HG03460 (cell line): ENCODE measurements around the gene ESR1.
A peak's percentile ranks its signal among the peaks of the same experiment; 100 is the strongest.

Source experiments
- ATAC-seq: cut with Tn5 transposase; IDR thresholded peaks from one replicate; pipeline ENCODE4 v1.9.1; 2021; ENCODE audit not compliant: unreplicated experiment

Gene ESR1

DNA sequence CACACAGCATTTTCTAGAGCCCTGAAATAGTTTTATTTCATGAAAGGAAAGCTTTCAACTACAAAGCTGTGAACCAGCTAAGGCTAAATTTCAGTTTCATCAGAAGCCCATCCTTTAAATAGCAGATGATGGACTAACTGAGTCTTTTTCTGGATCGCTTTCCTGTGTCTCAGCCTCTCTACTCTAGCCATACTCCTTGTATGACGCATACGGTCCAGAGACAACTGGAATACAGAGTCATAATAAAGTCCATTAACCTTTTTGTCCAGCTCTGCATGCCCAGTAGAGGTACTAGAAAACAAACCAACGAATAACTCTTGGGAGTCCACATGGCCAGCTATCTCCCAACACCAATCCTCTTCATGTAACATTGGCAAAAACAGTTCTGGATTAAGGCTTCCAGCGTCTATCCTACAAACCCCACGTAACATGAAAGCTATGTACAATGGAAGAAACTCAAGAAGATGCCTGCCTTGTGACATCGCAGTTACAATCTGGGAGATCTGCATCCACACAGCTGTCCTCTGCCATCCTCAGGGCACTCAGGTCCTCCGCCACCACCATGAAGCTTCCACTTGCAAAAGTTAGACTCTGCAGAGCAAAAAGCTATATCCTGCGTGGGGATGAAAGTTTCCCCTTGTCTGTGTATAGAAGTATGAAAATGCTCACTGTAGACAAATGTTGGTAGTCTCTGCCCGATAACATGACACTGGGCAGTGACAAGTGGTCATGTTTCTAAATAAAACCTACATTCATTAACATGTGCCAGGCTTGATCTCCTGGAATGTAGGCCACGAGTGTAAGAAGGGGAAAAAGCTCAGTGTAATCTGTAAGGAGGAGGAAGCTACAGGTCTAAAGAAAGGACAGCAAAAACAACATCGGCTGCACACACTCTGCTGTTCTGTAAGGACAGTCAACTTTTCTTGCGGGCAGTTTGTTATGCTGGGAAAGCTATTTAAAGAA is 360.4 kb downstream of the ESR1 start:
- ATAC-seq = no peak

DNA sequence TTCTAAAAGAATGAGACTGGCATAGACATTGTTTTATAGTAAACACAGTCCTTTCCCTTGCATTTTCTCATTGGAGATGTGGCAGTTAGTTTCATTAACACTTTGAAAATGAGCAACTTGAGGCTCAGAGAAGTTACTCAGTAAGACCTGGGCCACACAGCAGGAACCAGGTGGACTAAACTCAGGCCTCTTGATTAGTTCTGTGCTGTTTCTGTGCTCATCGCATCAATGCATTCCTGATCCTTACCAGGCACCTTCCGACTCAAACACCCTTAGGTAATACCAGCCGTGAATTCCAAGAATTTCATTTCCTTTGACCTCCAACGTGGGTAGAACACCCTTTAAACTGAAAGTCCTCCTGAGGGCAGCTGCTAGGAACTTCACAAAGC is 362.8 kb downstream of the ESR1 start:
- no peak for ATAC-seq

DNA sequence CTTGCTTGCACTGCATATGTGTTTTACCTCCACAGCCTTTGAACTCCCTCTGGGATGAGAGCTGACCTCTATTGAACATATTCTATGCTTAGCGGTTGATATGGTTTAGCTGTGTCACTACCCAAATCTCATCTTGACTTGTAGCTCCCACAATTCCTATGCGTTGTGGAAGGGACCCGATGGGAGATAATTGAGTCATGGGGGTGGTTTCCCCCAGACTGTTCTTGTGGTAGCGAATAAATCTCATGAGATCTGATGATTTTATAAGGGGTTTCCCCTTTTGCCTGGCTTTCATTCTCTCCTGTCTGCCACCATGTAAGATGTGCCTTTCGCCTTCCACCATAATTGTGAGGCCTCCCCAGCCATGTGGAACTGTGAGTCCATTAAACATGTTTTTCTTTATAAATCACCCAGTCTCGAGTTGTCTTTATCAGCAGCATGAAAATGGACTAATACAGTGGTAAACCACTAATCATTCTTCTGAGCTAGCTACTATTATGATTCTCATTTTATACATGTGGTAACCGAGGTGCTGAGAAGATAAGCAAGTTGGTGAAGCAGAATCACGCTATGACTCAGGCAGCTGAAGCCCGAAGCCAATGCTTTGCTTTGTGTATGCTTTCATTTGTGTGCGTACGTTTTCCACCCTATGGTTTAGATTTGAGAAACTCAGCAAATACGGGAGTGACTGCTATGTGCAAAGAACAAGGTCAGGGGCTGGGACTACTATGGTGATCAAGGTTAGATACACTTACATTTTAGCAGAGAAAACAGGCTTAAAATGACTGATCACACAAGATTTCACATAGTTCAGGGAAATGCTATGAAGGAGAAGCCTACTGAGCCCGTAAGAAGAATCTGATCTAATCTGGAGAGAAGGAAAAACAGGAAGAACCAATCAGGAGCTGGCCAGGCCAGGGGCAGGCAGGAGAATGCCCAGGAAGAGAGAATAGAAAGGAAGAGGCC is 363.5 kb downstream of the ESR1 start:
- peak; percentile 89 for ATAC-seq

DNA sequence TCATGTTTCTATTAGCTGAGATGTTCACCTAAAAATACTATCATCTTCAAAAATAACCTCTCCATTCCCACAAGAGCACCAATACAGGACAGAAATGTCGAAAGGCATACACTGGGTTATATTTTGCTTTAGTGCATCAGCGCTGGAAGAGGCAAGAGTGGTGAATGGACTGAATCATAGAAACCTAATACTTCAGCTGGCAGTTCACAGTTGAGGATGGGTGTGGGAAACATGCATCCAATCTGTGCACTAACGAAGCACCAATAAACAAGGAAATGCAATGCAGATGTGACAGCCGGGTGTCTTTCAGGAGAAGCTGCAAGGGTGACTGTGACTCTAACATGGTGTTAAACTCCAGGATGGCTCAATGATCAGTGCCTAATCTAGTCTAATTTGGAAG is 365.8 kb downstream of the ESR1 start:
- ATAC-seq = no peak

DNA sequence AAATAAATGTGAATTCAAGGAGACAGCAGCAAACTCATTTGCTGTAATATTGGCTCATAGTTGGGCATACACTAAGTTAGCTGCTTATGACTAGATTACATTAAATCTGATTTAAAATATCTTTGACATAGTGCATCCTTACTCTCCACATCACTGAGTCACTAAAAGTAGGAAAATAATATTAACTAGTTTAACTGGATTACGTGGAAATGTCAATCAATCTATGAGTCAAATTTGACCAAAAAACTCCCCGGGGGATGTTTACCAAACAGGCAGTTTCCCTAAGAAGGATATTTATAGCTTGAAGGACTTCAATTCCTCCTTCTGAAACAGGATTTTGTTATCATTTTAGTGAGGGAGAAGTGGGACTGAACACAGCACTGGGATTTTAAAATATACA is 366.5 kb downstream of the ESR1 start:
- no peak for ATAC-seq

DNA sequence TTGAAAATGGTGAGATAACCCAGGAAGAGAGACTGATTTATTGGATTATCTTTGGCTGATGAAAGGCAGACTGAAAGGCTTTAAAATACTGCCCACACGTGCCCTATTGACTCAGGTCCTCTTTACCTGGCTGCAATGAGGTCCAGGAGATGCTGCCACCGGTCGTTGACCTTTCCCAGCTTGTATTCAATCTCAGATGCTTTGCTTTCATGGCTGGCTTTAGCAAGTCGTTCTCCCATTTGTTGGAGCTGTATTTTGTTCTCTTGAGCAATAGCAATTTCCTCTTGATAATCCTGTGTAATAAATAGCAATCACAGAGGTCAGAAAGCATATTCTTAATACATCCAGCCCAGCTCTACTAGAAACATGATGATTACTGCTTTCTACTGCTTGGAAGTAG is 368.8 kb downstream of the ESR1 start:
- no peak for ATAC-seq
